ENCODE results near the gene CHST14. TPM values are rescaled to one million over a fixed set of nuclear protein-coding genes. Genes with fewer than 3 reads are reported as not detected.

Gene CHST14
- polyA plus RNA-seq, 1 of the 3 experiments (the other 2 are of a cell fraction) = 43.2 TPM

- Histone ChIP-seq H3K4me1 (ENCODE audit: control insufficient read depth in 1 of 2, insufficient read depth in 2 of 2, low read depth in 1 of 2, low read length in 1 of 2) (peaks cover 22 to 23% of the 10 kb centered on the region in 2 experiments; a peak in 3 of 4 replicates), H3K9me3 (no peaks in the 10 kb centered on the region), H3F3A (replicated peaks; ENCODE audit: insufficient read depth) (no peaks in the 10 kb centered on the region), H2AFZ (ENCODE audit: low read depth) (no peak overlapping the region), H4K20me1 (ENCODE audit: insufficient read depth) (peaks cover 74% of the 10 kb centered on the region), H3K27ac (ENCODE audit: low read depth in 2 of 2, low read length in 1 of 2) (peak overlapping the region in 1 of 2 experiments; percentile 23; a peak in 2 of 4 replicates), H3K79me2 (ENCODE audit: insufficient read depth) (peaks cover 74% of the 10 kb centered on the region), H3K9ac (peak overlapping the region; percentile 28; the same call in 1 of the 2 replicates), H3K27me3 (ENCODE audit: insufficient read depth) (no peaks in the 10 kb centered on the region), H3K4me2 (peak overlapping the region; percentile 74), H3K9me2 (no peaks in the 10 kb centered on the region), H3K36me3 (replicated peaks in 1 of 2; ENCODE audit: control insufficient read depth in 1 of 2, insufficient read depth in 2 of 2, low read length in 1 of 2) (peaks cover 0 to 11% of the 10 kb centered on the region in 2 experiments), H3K4me3 (ENCODE audit: low read depth in 2 of 2, low read length in 1 of 2) (no peak overlapping the region)
- WGBS (ENCODE audit: low lambda C conversion rate) = 49% methylated on average over 9 of the region's 9 CpGs
- no peak for DNase-seq
- peak; percentile 49; the same call in 1 of the 2 replicates for TF ChIP-seq FOSL2 (IDR thresholded peaks at IDR 0.05; ENCODE audit: borderline replicate concordance, low read depth)
- no peak for TF ChIP-seq SMC3 (IDR thresholded peaks at IDR 0.05; ENCODE audit: low read depth, low read length)
- 0 out of 2 replicates have a peak, but pooled peaks have one; percentile 28 for TF ChIP-seq MAX (IDR thresholded peaks at IDR 0.05; ENCODE audit: low read depth)
- no peak for TF ChIP-seq YY1 (IDR thresholded peaks at IDR 0.05; ENCODE audit: low read depth)
- TF ChIP-seq USF1 (IDR thresholded peaks at IDR 0.05; ENCODE audit: borderline replicate concordance, low read depth) = no peak
- no peak for TF ChIP-seq NRF1 (IDR thresholded peaks at IDR 0.05; ENCODE audit: low read depth, low read length)
- TF ChIP-seq MXI1 (IDR thresholded peaks at IDR 0.05; ENCODE audit: low read depth, low read length) = no peak
- no peak for TF ChIP-seq RFX5 (IDR thresholded peaks at IDR 0.05; ENCODE audit: low read length)
- no peak for TF ChIP-seq SIN3A (IDR thresholded peaks at IDR 0.05; ENCODE audit: borderline replicate concordance, low read depth, low read length)
- ChIA-PET POLR2A (no interaction called here), CTCF (interaction anchor here (0.7 to 2.2 kb wide), 4 partner anchors 8 to 181 kb away, joined by 3 to 10 read pairs (median 4); no protein-coding TSS in a partner anchor)
These were observed 15.8 kb upstream of the CHST14 start for GRCh38 chr15:40454904-40455391.

GRCh38 chr15:40456299-40456712 is 14.5 kb upstream of the CHST14 start:
- no peak for DNase-seq
- peaks cover 22 to 23% of the 10 kb centered on the region in 2 experiments; a peak in 3 of 4 replicates for H3K4me1 ChIP-seq (ENCODE audit: control insufficient read depth in 1 of 2, insufficient read depth in 2 of 2, low read depth in 1 of 2, low read length in 1 of 2)
- no peaks in the 10 kb centered on the region for H3K27me3 ChIP-seq (ENCODE audit: insufficient read depth)
- H3F3A ChIP-seq (replicated peaks; ENCODE audit: insufficient read depth) = no peaks in the 10 kb centered on the region
- peaks cover 0 to 14% of the 10 kb centered on the region in 2 experiments for H3K36me3 ChIP-seq (replicated peaks in 1 of 2; ENCODE audit: control insufficient read depth in 1 of 2, insufficient read depth in 2 of 2, low read length in 1 of 2)
- H3K27ac ChIP-seq (ENCODE audit: low read depth in 2 of 2, low read length in 1 of 2) = no peak overlapping the region; a peak in 1 of 4 replicates
- H2AFZ ChIP-seq (ENCODE audit: low read depth) = no peak overlapping the region
- H3K9me3 ChIP-seq = no peaks in the 10 kb centered on the region
- H4K20me1 ChIP-seq (ENCODE audit: insufficient read depth) = peaks cover 63% of the 10 kb centered on the region
- peaks cover 61% of the 10 kb centered on the region for H3K79me2 ChIP-seq (ENCODE audit: insufficient read depth)
- POLR2A ChIA-PET = interaction anchor here (1.0 kb wide), 1 partner anchor 14 kb away, joined by 3 read pairs; no protein-coding TSS in a partner anchor
- no peak overlapping the region for H3K4me2 ChIP-seq
- H3K9me2 ChIP-seq = no peaks in the 10 kb centered on the region
- CTCF ChIA-PET = interaction anchor here (0.5 to 2.3 kb wide), 7 partner anchors 13 to 136 kb away, joined by 3 to 11 read pairs (median 3); partner anchors contain the start of gene CHST14
- H3K4me3 ChIP-seq (ENCODE audit: low read depth in 2 of 2, low read length in 1 of 2) = no peak overlapping the region
- H3K9ac ChIP-seq = no peak overlapping the region
- 79% methylated on average over 4 of the region's 7 CpGs for WGBS (ENCODE audit: low lambda C conversion rate)
- no peak for TF ChIP-seq FOSL2 (IDR thresholded peaks at IDR 0.05; ENCODE audit: borderline replicate concordance, low read depth)
- no peak for TF ChIP-seq ELF1 (IDR thresholded peaks at IDR 0.05)
- TF ChIP-seq FOXM1 (IDR thresholded peaks at IDR 0.05; ENCODE audit: low read depth) = no peak
- no peak for TF ChIP-seq CTCF (IDR thresholded peaks at IDR 0.05)
- no peak for TF ChIP-seq IRF3 (IDR thresholded peaks at IDR 0.05; ENCODE audit: low read depth, low read length)
- TF ChIP-seq RAD21 (IDR thresholded peaks at IDR 0.05; ENCODE audit: low read length) = no peak
- no peak for TF ChIP-seq TCF12 (IDR thresholded peaks at IDR 0.05)
- TF ChIP-seq PBX3 (IDR thresholded peaks at IDR 0.05) = no peak
- no peak for TF ChIP-seq FOXJ3 (CRISPR knock-in tag; IDR thresholded peaks at IDR 0.05)
- no peak for TF ChIP-seq TAF1 (IDR thresholded peaks at IDR 0.05; ENCODE audit: borderline replicate concordance, low read depth, low read length)
- TF ChIP-seq RCOR1 (IDR thresholded peaks at IDR 0.05; ENCODE audit: low read length) = no peak
- no peak for TF ChIP-seq EP300 (IDR thresholded peaks at IDR 0.05; ENCODE audit: borderline replicate concordance in 1 of 2, low read depth in 1 of 2, low read length in 1 of 2)
- no peak for TF ChIP-seq MXI1 (IDR thresholded peaks at IDR 0.05; ENCODE audit: low read depth, low read length)
- no peak for TF ChIP-seq ZBTB33 (IDR thresholded peaks at IDR 0.05; ENCODE audit: borderline replicate concordance, low read depth)

Data from SK-N-SH (cell line).